MV-4-11 (cell line): Measurements from ENCODE around the gene SMR3B.

Source experiments
- DNase-seq: peaks from one replicate; lab custom pipeline; 2025; lab: John Stamatoyannopoulos, UW

The SMR3B gene

GRCh38 chr4:70382691-70383181, at the start of gene SMR3B:
Gene SMR3B (plus strand): TSS chr4:70383131. CDS start chr4:70384511, 1,380 bp downstream.
- no peak for DNase-seq

GRCh38 chr4:70334681-70335080, 48.2 kb upstream of the SMR3B start, which contains the start of gene CABS1:
Gene CABS1 (plus strand): TSS chr4:70334981. CDS start chr4:70335040, 59 bp downstream.
- DNase-seq, result no peak

DNA sequence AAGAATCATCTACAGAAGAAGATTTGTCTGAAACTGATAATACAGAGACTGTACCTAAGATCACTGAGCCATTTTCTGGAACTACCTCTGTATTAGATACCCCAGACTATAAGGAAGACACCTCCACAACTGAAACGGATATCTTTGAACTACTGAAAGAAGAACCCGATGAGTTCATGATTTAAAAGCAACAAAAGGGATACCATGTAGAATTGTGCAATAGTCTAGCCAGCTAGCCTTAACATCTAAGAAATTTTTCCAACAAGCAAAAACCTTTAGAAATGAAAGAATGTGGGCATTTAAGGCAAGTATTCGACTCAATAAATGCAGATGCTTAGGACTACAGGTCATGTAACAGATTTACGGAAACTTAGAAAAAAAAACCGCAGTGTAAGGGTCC, 46.9 kb upstream of the SMR3B start:
- no peak for DNase-seq

- DNase-seq, result no peak
Measured at GRCh38 chr4:70337886-70338420, 45.0 kb upstream of the SMR3B start.

- DNase-seq, result no peak
Measured at GRCh38 chr4:70356185-70356584, 26.7 kb upstream of the SMR3B start.

DNA sequence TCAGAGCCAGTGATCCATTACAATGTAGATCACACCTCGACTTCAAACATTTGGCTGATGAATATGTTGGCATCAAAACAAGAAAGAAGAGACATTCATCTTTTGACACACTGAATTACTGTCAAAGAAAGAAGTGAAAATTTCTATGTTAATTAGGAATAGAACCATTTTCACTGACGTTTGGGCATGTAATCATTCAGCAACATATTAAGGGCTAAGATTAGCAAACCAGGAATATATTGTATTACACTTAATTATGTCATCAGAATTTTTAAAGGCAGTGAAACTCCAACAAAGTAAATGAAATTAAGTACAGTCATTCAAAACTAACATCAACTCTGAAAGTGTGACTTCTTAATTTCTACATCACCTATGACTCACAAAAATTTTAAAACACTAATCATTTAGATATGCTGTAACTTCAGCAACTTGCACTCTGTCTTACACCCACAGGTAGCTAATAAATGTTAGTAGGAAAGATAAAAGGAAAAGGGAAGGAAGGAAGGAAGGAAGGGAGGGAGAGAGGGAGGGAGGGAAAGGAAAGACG, 23.7 kb upstream of the SMR3B start:
- DNase-seq, result no peak

DNA sequence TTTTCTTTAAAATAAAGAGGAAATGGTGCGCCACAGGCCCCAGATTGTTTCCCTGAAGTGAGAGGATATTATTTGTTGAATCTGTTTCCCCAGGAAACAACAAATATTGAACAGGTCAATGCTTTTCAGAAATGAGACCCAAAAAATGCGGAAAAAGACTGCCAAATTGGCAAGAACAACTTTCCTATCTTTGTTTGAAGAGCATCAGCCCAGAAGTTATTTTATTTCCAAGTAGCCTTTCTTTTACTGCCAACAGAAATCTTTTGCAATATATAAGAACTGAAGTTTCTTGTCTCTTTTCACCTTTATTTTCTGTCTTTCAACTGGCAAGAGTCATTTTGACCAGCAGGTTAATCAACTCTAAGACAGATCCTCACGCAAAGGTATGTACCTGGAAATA, 22.5 kb upstream of the SMR3B start, which contains the start of gene SMR3A:
Gene SMR3A, plus strand, starts transcription at position 301 of the 400 bp plus-strand sequence. CDS start 1,356 bp downstream, outside the sequence.
- no peak for DNase-seq

DNA sequence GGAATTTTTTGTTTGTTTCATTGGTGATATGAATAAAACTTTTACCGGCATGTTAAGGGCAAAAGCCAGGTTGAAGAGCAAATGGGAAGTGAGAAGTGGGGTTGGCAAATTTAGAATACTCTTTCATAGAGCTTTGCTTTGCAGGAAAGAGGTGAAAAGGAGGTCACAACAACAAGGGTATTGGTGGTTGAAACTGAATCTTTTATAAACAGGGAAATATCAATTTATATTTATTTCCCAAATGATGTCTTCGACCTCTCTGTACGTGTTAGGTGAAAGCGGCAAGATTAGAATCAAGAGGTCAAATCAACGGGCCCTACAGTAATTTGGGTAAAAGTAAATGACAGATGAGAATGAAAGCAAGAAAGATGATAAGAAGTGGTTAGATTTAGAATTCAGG, 18.9 kb upstream of the SMR3B start:
- no peak for DNase-seq

DNA sequence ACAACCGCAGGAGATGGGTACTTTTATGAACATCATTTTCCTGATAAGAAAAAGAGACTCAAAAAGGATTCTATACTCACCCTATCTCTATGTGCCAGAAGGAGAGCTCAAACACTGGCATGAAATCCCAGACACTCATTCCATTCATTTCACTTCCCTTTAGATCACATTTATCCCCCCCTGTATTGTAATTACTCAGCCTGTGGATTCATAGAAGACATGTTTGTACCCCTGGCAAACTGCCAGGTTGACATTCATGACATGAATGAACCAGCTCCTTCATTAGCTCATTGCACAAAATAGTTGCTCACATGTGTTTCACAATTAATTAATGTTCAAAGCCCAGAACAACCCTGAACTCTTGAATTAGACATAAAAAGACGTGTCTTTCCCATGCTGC, 17.5 kb upstream of the SMR3B start:
- DNase-seq, result no peak

GRCh38 chr4:70367813-70368212, 15.1 kb upstream of the SMR3B start:
- no peak for DNase-seq

DNA sequence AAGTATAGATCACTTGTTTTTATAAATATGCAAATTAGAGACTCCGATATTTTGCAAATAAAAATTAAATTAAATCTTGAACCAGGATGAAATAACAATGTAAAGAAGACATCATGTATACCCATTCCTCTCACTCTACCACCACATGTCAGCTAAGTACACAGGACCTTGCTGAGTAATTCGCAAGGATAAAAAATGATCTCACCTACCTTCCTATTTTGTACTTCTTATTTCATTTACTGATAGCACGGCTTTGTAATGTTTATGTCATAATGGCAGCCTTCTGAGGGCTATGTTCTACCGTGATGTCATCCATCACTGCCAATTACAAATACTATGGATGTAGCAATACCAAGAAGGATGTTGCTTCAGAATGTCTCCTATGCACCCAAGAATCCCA, 10.9 kb upstream of the SMR3B start:
- DNase-seq, result no peak

- DNase-seq, result no peak
Measured at GRCh38 chr4:70372760-70373159, 10.2 kb upstream of the SMR3B start.

DNA sequence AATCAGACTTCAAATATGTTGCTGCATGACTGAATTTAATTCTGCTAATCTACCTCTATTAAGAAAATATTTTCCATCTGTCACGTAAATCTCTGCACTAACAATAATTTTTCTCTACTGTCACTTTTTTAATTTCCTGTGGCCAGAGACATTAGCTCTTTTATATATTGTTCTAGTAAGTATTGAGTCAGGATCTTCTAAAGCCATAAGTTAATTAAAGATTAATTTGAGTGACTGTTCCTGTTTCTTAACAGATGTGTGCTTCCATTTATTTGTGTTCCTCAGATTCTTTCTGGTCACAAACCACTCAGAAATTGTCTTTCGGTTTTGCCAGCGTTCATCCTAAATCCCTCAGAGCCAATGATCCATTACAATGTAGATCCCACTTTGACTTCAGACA, 2.4 kb upstream of the SMR3B start:
- DNase-seq, result no peak

DNA sequence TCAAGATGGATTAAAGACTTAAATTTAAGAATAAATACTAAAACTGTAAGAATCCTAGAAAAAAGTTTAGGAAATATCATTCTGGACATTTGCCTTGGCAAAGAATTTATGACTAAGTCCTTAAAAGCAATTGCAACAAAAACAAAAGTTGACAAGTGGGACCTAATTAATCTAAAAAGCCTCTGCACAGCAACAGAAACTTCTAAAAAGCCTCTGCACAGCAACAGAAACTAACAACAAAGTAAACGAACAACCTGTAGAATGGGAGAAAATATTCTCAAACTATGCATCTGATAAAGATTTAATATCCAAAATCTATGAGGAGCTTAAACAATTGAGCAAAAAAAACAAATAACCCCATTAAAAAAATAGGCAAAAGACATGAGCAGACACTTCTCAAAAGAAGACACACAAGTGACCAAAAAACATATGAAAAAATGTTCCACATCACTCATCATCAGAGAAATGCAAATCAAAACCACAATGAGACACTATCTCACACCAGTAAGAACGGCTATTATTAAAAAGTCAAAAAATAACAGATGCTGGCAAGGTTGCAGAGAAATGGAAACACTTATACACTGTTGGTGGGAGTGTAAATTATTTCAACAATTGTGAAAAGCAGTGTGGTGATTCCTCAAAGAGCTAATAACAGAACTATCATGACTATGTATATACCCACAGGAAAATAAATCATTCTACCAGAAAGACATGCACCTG, 9.3 kb downstream of the SMR3B start:
- DNase-seq, result no peak

DNA sequence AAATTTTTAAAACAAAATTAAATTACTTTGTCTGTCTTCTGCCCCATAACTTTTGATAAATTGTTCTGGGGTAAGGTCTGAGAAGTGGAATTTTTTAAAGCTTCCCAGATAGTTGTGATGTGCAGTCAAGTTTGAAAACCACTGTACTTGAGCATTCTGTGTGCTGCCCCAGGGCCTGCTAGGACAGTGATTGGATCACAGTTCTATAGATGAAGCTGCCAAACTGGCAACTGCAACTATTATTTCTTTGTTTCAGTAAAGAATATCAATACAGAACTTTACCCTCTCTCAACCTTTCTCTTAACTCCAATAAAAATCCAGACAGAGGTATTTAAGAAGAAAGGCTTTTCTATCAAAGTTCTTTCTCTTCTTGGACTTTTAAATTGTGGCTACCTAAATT, 14.6 kb downstream of the SMR3B start, which contains the start of gene OPRPN:
Gene OPRPN, plus strand, starts transcription at position 361 of the 400 bp plus-strand sequence. CDS start 1,346 bp downstream, outside the sequence.
- no peak for DNase-seq

GRCh38 chr4:70399319-70399718, 16.4 kb downstream of the SMR3B start:
- DNase-seq, result no peak

DNA sequence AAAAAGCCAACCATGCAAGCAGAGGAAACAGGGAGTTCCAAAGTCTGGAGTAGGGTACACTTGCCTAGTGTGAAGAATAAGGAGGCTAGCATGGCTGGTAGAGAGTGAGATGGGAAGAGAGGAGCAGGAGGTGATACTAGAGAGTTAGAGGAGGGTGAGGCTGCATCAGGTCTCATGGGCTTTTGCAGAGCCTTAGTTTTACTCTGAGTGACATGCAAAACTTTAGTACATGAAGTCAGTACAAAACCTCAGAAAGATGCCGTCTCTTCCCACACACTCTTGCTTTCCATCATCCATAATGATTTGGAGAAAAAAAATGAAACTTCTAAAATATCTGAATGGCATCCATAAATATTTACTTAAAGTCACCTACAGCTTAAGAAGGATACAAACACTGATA, 19.8 kb downstream of the SMR3B start:
- DNase-seq, result no peak

DNA sequence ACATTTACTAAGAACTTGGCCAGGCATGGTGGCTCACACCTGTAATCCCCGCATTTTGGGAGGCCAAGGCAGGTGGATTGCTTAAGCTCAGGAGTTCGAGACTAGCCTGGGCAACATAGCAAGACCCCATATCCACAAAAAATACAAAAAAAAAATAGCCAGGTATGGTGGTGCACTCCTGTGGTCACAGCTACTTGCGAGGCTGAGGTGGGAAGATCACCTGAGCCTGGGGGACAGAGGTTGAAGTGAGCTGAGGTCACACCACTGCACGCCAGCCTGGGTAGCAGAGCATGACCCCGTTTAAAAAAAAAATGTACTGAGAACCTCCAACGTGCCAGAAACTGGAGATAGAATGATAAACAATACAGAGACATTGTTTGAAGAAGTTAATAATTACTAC, 22.8 kb downstream of the SMR3B start:
- DNase-seq, result no peak

GRCh38 chr4:70425306-70425705, 42.4 kb downstream of the SMR3B start:
- DNase-seq, result no peak

DNA sequence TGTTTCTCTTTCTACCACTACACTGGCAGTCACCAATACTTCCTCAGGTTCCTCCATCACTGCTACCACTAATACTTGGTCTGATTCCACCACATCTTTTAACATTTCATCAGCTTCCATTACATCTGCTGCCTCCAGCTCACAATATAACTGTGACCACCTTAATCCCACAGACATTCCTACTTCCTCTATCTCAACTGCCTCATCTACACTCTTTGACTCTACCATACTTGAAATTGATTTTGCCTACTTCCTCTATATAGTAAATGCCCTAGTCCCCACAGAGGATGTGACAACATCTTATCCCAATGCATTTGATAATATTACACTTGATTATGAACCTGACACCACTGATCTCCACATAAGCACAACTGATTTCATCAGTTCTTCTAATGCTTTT, 43.9 kb downstream of the SMR3B start:
- peak; percentile 75 for DNase-seq

GRCh38 chr4:70437197-70437596, 54.3 kb downstream of the SMR3B start:
- no peak for DNase-seq
